PC-3 (cell line): ENCODE measurements around the gene ISCU.

Experiments
- EZH2 ChIP-seq: fragments of 300-600 bp; sonication (generic); IDR thresholded peaks from one replicate; pipeline ENCODE4 v1.6.1; 2017; ENCODE audit warnings: antibody characterized with exemption, mild to moderate bottlenecking, low read length; ENCODE audit not compliant: unreplicated experiment
- EZH2phosphoT487 ChIP-seq: fragments of 300-600 bp; sonication (generic); IDR thresholded peaks from 2 replicates; pipeline ENCODE4 v1.6.1; 2018; ENCODE audit warnings: mild to moderate bottlenecking, antibody characterized with exemption, low read length, borderline replicate concordance
- TF ChIP-seq, protein P1 (sequence below): fragments of 300-600 bp; sonication (generic); conservative IDR thresholded peaks from 2 replicates; pipeline ENCODE4 v1.5.1; 2017; ENCODE audit warnings: antibody characterized with exemption, low read depth, mild to moderate bottlenecking, low read length

DNA sequence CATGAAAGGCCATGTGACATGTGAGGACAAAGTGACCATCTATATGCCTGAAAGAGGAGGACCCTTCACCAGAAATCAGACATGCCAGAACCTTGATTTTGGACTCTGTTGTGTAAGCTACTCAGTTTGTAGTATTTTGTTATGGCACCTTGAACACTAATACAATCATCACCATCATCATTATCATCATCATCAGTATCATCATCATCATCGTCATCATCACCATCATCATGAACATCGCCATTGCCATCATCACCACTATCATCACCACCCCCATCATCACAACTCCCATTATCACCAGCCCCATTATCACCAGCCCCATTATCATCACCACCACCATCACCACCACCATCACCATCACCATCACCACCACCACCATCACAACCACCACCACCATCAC is 15.9 kb downstream of the ISCU start:
- TF ChIP-seq, protein P1, sequence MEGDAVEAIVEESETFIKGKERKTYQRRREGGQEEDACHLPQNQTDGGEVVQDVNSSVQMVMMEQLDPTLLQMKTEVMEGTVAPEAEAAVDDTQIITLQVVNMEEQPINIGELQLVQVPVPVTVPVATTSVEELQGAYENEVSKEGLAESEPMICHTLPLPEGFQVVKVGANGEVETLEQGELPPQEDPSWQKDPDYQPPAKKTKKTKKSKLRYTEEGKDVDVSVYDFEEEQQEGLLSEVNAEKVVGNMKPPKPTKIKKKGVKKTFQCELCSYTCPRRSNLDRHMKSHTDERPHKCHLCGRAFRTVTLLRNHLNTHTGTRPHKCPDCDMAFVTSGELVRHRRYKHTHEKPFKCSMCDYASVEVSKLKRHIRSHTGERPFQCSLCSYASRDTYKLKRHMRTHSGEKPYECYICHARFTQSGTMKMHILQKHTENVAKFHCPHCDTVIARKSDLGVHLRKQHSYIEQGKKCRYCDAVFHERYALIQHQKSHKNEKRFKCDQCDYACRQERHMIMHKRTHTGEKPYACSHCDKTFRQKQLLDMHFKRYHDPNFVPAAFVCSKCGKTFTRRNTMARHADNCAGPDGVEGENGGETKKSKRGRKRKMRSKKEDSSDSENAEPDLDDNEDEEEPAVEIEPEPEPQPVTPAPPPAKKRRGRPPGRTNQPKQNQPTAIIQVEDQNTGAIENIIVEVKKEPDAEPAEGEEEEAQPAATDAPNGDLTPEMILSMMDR = no peak
- no peak for TF ChIP-seq EZH2
- TF ChIP-seq EZH2phosphoT487 = no peak
